ENCODE data around the gene NFIB. TPM values are rescaled to one million over a fixed set of nuclear protein-coding genes. Genes with fewer than 3 reads are reported as not detected.

NFIB gene
- total and polyA plus RNA-seq, 2 of the 13 experiments (the other 11 are each of a cell fraction or from before 2014, with no cell fraction given), result 0.98 to 4.6 TPM

DNA sequence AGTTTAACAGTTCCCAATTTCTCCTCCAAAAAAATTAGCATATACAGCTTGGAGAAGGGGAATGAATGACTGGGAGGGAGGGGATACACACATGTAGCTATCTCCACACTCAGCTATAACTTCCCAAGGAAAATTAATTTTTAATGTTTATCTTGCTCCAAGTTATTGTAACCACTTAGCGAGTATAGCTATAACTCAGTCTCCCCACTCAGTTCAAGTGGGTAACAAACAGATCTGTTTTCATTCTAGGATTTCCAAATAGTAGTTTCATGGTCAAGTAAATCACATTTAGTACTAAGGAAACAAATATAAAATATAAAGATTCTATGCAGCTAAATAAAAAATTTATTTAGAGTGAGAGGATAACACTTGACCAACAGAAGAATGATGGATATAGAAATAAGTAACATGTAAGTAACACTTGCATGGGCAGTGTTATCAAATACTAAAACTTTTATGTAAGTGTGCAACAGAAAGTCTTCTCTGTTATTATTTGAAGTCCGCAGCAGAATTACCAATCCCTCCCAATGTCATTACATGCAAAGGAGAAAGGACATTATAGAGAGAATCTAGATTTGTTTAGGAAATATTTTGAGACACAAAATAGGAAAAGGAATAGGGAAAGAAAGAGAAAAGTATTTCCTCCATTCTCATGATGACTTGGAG lies 10.2 kb upstream of the NFIB start:
- Histone ChIP-seq H2AFZ (ENCODE audit: low read length) (no peak overlapping the region), H3K4me3 (replicated peaks in 1 of 3; ENCODE audit: insufficient read depth in 1 of 3, low read depth in 2 of 3, low read length in 3 of 3) (no peak overlapping the region), H3K36me3 (replicated peaks in 1 of 2; ENCODE audit: control insufficient read depth in 1 of 2, insufficient read depth in 2 of 2, low read length in 2 of 2) (no peaks in the 10 kb centered on the region), H4K20me1 (ENCODE audit: insufficient read depth, low read length) (no peaks in the 10 kb centered on the region), H3K9me3 (ENCODE audit: low read length) (no peaks in the 10 kb centered on the region), H3K4me1 (ENCODE audit: insufficient read depth, low read length) (peaks cover 34% of the 10 kb centered on the region), H3K79me2 (ENCODE audit: insufficient read depth, low read length) (no peaks in the 10 kb centered on the region), H3K4me2 (ENCODE audit: low read depth, low read length) (no peak overlapping the region), H3K27ac (ENCODE audit: extremely low read length, insufficient read depth, low read length) (no peak overlapping the region), H3K27me3 (ENCODE audit: control insufficient read depth in 1 of 2, insufficient read depth in 2 of 2, low read length in 2 of 2) (peaks cover 0 to 6% of the 10 kb centered on the region in 2 experiments; a peak in 2 of 5 replicates), H3K9ac (ENCODE audit: insufficient read depth, low read depth, low read length) (no peak overlapping the region)
- in situ Hi-C loops (cut with HindIII; ENCODE audit: extremely low pct_ligation_motif_present, low pct_unique_long_range_greater_than_20kb), result loop anchor here (10.0 kb wide), 1 partner anchor 219 kb away; no protein-coding TSS in a partner anchor
- ChIA-PET CTCF (ENCODE audit: low intra/inter-chr PET ratio, low total read pairs) (no interaction called here), POLR2A (no interaction called here)
- TF ChIP-seq, protein P1, sequence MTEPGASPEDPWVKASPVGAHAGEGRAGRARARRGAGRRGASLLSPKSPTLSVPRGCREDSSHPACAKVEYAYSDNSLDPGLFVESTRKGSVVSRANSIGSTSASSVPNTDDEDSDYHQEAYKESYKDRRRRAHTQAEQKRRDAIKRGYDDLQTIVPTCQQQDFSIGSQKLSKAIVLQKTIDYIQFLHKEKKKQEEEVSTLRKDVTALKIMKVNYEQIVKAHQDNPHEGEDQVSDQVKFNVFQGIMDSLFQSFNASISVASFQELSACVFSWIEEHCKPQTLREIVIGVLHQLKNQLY (CRISPR knock-in tag; IDR thresholded peaks at IDR 0.05), result no peak
- TF ChIP-seq, protein P2, sequence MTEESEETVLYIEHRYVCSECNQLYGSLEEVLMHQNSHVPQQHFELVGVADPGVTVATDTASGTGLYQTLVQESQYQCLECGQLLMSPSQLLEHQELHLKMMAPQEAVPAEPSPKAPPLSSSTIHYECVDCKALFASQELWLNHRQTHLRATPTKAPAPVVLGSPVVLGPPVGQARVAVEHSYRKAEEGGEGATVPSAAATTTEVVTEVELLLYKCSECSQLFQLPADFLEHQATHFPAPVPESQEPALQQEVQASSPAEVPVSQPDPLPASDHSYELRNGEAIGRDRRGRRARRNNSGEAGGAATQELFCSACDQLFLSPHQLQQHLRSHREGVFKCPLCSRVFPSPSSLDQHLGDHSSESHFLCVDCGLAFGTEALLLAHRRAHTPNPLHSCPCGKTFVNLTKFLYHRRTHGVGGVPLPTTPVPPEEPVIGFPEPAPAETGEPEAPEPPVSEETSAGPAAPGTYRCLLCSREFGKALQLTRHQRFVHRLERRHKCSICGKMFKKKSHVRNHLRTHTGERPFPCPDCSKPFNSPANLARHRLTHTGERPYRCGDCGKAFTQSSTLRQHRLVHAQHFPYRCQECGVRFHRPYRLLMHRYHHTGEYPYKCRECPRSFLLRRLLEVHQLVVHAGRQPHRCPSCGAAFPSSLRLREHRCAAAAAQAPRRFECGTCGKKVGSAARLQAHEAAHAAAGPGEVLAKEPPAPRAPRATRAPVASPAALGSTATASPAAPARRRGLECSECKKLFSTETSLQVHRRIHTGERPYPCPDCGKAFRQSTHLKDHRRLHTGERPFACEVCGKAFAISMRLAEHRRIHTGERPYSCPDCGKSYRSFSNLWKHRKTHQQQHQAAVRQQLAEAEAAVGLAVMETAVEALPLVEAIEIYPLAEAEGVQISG (CRISPR knock-in tag; IDR thresholded peaks at IDR 0.05), result no peak
- TF ChIP-seq EZH2 (conservative IDR thresholded peaks at IDR 0.05; ENCODE audit: low read depth, low read length) (no peak), NFKB2 (CRISPR knock-in tag; IDR thresholded peaks at IDR 0.05; ENCODE audit: borderline replicate concordance) (no peak), ZNF292 (CRISPR knock-in tag; IDR thresholded peaks at IDR 0.05; ENCODE audit: borderline replicate concordance, low read depth) (no peak), GFI1 (CRISPR knock-in tag; IDR thresholded peaks at IDR 0.05; ENCODE audit: borderline replicate concordance) (no peak), IRF2 (CRISPR knock-in tag; IDR thresholded peaks at IDR 0.05) (no peak), ZNF883 (CRISPR knock-in tag; IDR thresholded peaks at IDR 0.05; ENCODE audit: not compliant biosample characterization) (no peak), ZNF562 (CRISPR knock-in tag; IDR thresholded peaks at IDR 0.05; ENCODE audit: borderline replicate concordance) (no peak), ZNF367 (CRISPR knock-in tag; IDR thresholded peaks at IDR 0.05; ENCODE audit: borderline replicate concordance) (no peak), REPIN1 (CRISPR knock-in tag; IDR thresholded peaks at IDR 0.05; ENCODE audit: borderline replicate concordance, low read depth) (no peak), AHR (CRISPR knock-in tag; IDR thresholded peaks at IDR 0.05) (no peak), SMAD3 (CRISPR knock-in tag; IDR thresholded peaks at IDR 0.05) (no peak), ZNF605 (CRISPR knock-in tag; IDR thresholded peaks at IDR 0.05) (no peak), FOXA3 (CRISPR knock-in tag; IDR thresholded peaks at IDR 0.05) (no peak), ZNF670 (CRISPR knock-in tag; IDR thresholded peaks at IDR 0.05; ENCODE audit: borderline replicate concordance) (no peak), ZNF225 (CRISPR knock-in tag; IDR thresholded peaks at IDR 0.05) (no peak), ZNF121 (CRISPR knock-in tag; IDR thresholded peaks at IDR 0.05) (no peak), ERF (CRISPR knock-in tag; IDR thresholded peaks at IDR 0.05) (no peak)
- BruUV-seq (replicated peaks), result no TSS peak
- 41% methylated on average over 2 of the region's 2 CpGs for WGBS (ENCODE audit: low lambda C conversion rate)
- no peak for ATAC-seq
- intact Hi-C loops (cut with micrococcal nuclease; ENCODE audit: unreplicated experiment), result loop anchor here (2.0 kb wide), 1 partner anchor 29 kb away; no protein-coding TSS in a partner anchor
- no peak for FAIRE-seq
- no peak for DNase-seq (ENCODE audit: low spot score)

All from HepG2 (cell line).